ENCODE data around the gene CADM1.

- no peak for TF ChIP-seq EZH2 (IDR thresholded peaks at IDR 0.05; ENCODE audit: low read length, missing control alignments)
- no peak for TF ChIP-seq CTCF (conservative IDR thresholded peaks at IDR 0.05 in 1 of 2, IDR thresholded peaks at IDR 0.05 in 1 of 2; ENCODE audit: low read depth in 1 of 2, low read length in 2 of 2)
Observed at GRCh38 chr11:115249061-115249578, 255.1 kb downstream of the CADM1 start.
